DND-41 (cell line): Measurements from ENCODE around the gene NTM.

Experiments
- ATAC-seq: fragments of 200-7000 bp; cut with Tn5 transposase; 3 replicates; pipeline ENCODE4 v1.9.1; 2021; ENCODE audit warnings: low read depth; ENCODE audit not compliant: insufficient read depth
- DNase-seq: peaks from one replicate; pipeline ENCODE4 v3.0.0-alpha.2; 2020
- H2AFZ ChIP-seq: 2 replicates; pipeline ENCODE4 v1.6.0; 2012; ENCODE audit warnings: low read depth, low read length
- H3K27ac ChIP-seq: 2 replicates; pipeline ENCODE4 v1.5.1; 2012; ENCODE audit warnings: low read length, inconsistent platforms
- H3K27me3 ChIP-seq: fragments of 200-600 bp; sonication (generic); 2 replicates; pipeline ENCODE4 v1.6.0; 2012; ENCODE audit warnings: low read length, mild to moderate bottlenecking, inconsistent platforms; ENCODE audit not compliant: insufficient read depth, poor library complexity
- H3K36me3 ChIP-seq: 2 replicates; pipeline ENCODE4 v1.5.1; 2012; ENCODE audit warnings: low read length, inconsistent platforms; ENCODE audit not compliant: insufficient read depth
- H3K4me1 ChIP-seq: 2 replicates; pipeline ENCODE4 v1.5.1; 2012; ENCODE audit warnings: mild to moderate bottlenecking, low read length; ENCODE audit not compliant: insufficient read depth
- H3K4me2 ChIP-seq: 2 replicates; pipeline ENCODE4 v1.6.0; 2012; ENCODE audit warnings: mild to moderate bottlenecking, moderate library complexity, low read length, inconsistent platforms; ENCODE audit not compliant: insufficient read depth
- H3K4me3 ChIP-seq, 2 experiments: fragments of 200-600 bp in 1 of 2; shearing (Covaris generic) in 1 of 2; 2 replicates each; pipeline ENCODE4 v1.5.1; 2012 to 2016; ENCODE audit warnings: inconsistent platforms in 2 of 2, low read length in 2 of 2, mild to moderate bottlenecking in 2 of 2, low read depth in 1 of 2, moderate library complexity in 1 of 2
- H3K79me2 ChIP-seq: 2 replicates; pipeline ENCODE4 v1.6.0; 2012; ENCODE audit warnings: low read length, inconsistent platforms; ENCODE audit not compliant: insufficient read depth
- H3K9ac ChIP-seq: 2 replicates; pipeline ENCODE4 v1.6.0; 2012; ENCODE audit warnings: low read depth, mild to moderate bottlenecking, inconsistent platforms, low read length, moderate library complexity
- H3K9me3 ChIP-seq: 2 replicates; pipeline ENCODE4 v1.5.1; 2012; ENCODE audit warnings: low read length, moderate library complexity, mild to moderate bottlenecking, inconsistent platforms; ENCODE audit not compliant: insufficient read depth, severe bottlenecking
- H4K20me1 ChIP-seq: 2 replicates; pipeline ENCODE4 v1.6.0; 2012; ENCODE audit warnings: low read length; ENCODE audit not compliant: insufficient read depth
- CTCF ChIP-seq: IDR thresholded peaks from 2 replicates; pipeline ENCODE4 v1.5.1; 2012; ENCODE audit warnings: borderline replicate concordance, low read length, moderate library complexity, mild to moderate bottlenecking; ENCODE audit not compliant: poor library complexity, severe bottlenecking; ENCODE audit errors: extremely low read depth
- EZH2 ChIP-seq: IDR thresholded peaks from 3 replicates; pipeline ENCODE4 v1.6.1; 2012; ENCODE audit warnings: borderline replicate concordance, low read depth, mild to moderate bottlenecking, moderate library complexity, low read length, inconsistent platforms; ENCODE audit not compliant: severe bottlenecking

The NTM gene

GRCh38 chr11:131327421-131327820 lies 43.0 kb upstream of the NTM start:
- ATAC-seq = no peak
- no peak overlapping the region for H3K27ac ChIP-seq
- H3K9ac ChIP-seq = no peak overlapping the region
- TF ChIP-seq CTCF = no peak
- no peak for TF ChIP-seq EZH2
- H3K79me2 ChIP-seq = no peaks in the 10 kb centered on the region
- no peak overlapping the region for H3K4me2 ChIP-seq
- DNase-seq = no peak
- H3K9me3 ChIP-seq = no peaks in the 10 kb centered on the region
- H4K20me1 ChIP-seq = no peaks in the 10 kb centered on the region
- H3K4me1 ChIP-seq = peaks cover 1% of the 10 kb centered on the region; the same call in 1 of the 2 replicates
- no peaks in the 10 kb centered on the region for H3K36me3 ChIP-seq
- no peak overlapping the region for H3K4me3 ChIP-seq
- no peaks in the 10 kb centered on the region for H3K27me3 ChIP-seq
- no peak overlapping the region for H2AFZ ChIP-seq

- no peaks in the 10 kb centered on the region for H3K27me3 ChIP-seq
- ATAC-seq = no peak
- H3K4me2 ChIP-seq = no peak overlapping the region
- H3K36me3 ChIP-seq = no peaks in the 10 kb centered on the region
- H2AFZ ChIP-seq = no peak overlapping the region
- peaks cover 3% of the 10 kb centered on the region; the same call in 1 of the 2 replicates for H3K4me1 ChIP-seq
- H3K9me3 ChIP-seq = no peaks in the 10 kb centered on the region
- no peaks in the 10 kb centered on the region for H4K20me1 ChIP-seq
- H3K9ac ChIP-seq = no peak overlapping the region
- no peak for DNase-seq
- no peak overlapping the region for H3K27ac ChIP-seq
- H3K4me3 ChIP-seq = no peak overlapping the region
- TF ChIP-seq CTCF (no peak), EZH2 (no peak)
- no peaks in the 10 kb centered on the region for H3K79me2 ChIP-seq
These were observed 41.6 kb upstream of the NTM start for GRCh38 chr11:131328843-131329242.

GRCh38 chr11:131331010-131331409 lies 39.4 kb upstream of the NTM start:
- Histone ChIP-seq H3K9me3 (no peaks in the 10 kb centered on the region), H3K4me3 (no peak overlapping the region), H3K4me2 (no peak overlapping the region), H4K20me1 (no peaks in the 10 kb centered on the region), H3K79me2 (no peaks in the 10 kb centered on the region), H3K36me3 (no peaks in the 10 kb centered on the region), H3K9ac (no peak overlapping the region), H2AFZ (no peak overlapping the region), H3K27me3 (no peaks in the 10 kb centered on the region), H3K4me1 (peaks cover 3% of the 10 kb centered on the region; the same call in 1 of the 2 replicates), H3K27ac (no peak overlapping the region)
- ATAC-seq (no peak), DNase-seq (no peak)
- TF ChIP-seq EZH2 = no peak
- TF ChIP-seq CTCF = no peak

GRCh38 chr11:131331546-131331945 lies 38.9 kb upstream of the NTM start:
- Histone ChIP-seq H2AFZ (no peak overlapping the region), H3K27me3 (no peaks in the 10 kb centered on the region), H3K9ac (no peak overlapping the region), H3K4me2 (no peak overlapping the region), H4K20me1 (no peaks in the 10 kb centered on the region), H3K9me3 (no peaks in the 10 kb centered on the region), H3K36me3 (no peaks in the 10 kb centered on the region), H3K79me2 (no peaks in the 10 kb centered on the region), H3K4me3 (no peak overlapping the region), H3K27ac (no peak overlapping the region), H3K4me1 (peaks cover 3% of the 10 kb centered on the region; the same call in 1 of the 2 replicates)
- TF ChIP-seq CTCF (no peak), EZH2 (no peak)
- no peak for ATAC-seq
- no peak for DNase-seq
